Adipocyte (in vitro differentiated cells): ENCODE data around the gene ANKRD61.
A peak's percentile ranks its signal among the peaks of the same experiment; 100 is the strongest.
"Not testable (repeated sequence)": the region's sequence is repeated elsewhere in the genome, so short reads cannot be mapped to it uniquely, and the experiment has no call there.

Experiments used
- DNase-seq: peaks from one replicate; pipeline ENCODE4 v3.0.0-alpha.2; 2015; ENCODE audit warnings: low read depth
- H3K27me3 ChIP-seq: replicated peaks from 2 replicates; pipeline ENCODE4 v1.7.0; 2013; ENCODE audit warnings: mild to moderate bottlenecking, low read length, moderate library complexity; ENCODE audit not compliant: control insufficient read depth, insufficient read depth
- H3K36me3 ChIP-seq: 2 replicates; pipeline ENCODE4 v1.7.0; 2013; ENCODE audit warnings: low read length, mild to moderate bottlenecking, moderate library complexity; ENCODE audit not compliant: control insufficient read depth, insufficient read depth, severe bottlenecking
- H3K4me1 ChIP-seq: 2 replicates; pipeline ENCODE4 v1.7.0; 2013; ENCODE audit warnings: mild to moderate bottlenecking, low read length, moderate library complexity; ENCODE audit not compliant: control insufficient read depth, insufficient read depth
- H3K4me3 ChIP-seq: 2 replicates; pipeline ENCODE4 v1.7.0; 2013; ENCODE audit warnings: mild to moderate bottlenecking, low read length, moderate library complexity
- H3K9ac ChIP-seq: 2 replicates; pipeline ENCODE4 v1.7.0; 2013; ENCODE audit warnings: mild to moderate bottlenecking, low read length, moderate library complexity
- H3K9me3 ChIP-seq: 2 replicates; pipeline ENCODE4 v1.7.0; 2013; ENCODE audit warnings: mild to moderate bottlenecking, low read length, moderate library complexity; ENCODE audit not compliant: control insufficient read depth

Gene ANKRD61

GRCh38 chr7:6030988-6031387, at the start of gene ANKRD61:
TSS of gene ANKRD61 (plus strand) at chr7:6031376. CDS start at chr7:6031376, 0 bp downstream.
- Histone ChIP-seq H3K9ac (no peak within 1 kb of the TSS), H3K4me3 (no peak within 1 kb of the TSS), H3K4me1 (no peaks in the 10 kb centered on the region), H3K36me3 (peaks cover 82% of the 10 kb centered on the region), H3K27me3 (no peaks in the 10 kb centered on the region), H3K9me3 (no peaks in the 10 kb centered on the region)
- no peak for DNase-seq

GRCh38 chr7:5987061-5987460, 44.1 kb upstream of the ANKRD61 start:
- peaks cover 35% of the 10 kb centered on the region for H3K36me3 ChIP-seq
- not testable (repeated sequence) for H3K27me3 ChIP-seq, H3K4me3 ChIP-seq, DNase-seq, H3K9ac ChIP-seq, H3K9me3 ChIP-seq, H3K4me1 ChIP-seq

GRCh38 chr7:5997210-5997808, 33.9 kb upstream of the ANKRD61 start:
- H3K36me3 ChIP-seq, result peaks cover 64% of the 10 kb centered on the region
- no peak overlapping the region for H3K4me3 ChIP-seq
- H3K9ac ChIP-seq, result no peak overlapping the region
- no peaks in the 10 kb centered on the region for H3K27me3 ChIP-seq
- H3K4me1 ChIP-seq, result no peaks in the 10 kb centered on the region
- no peaks in the 10 kb centered on the region for H3K9me3 ChIP-seq
- DNase-seq, result peak; percentile 91

- no peak for DNase-seq
- Histone ChIP-seq H3K9me3 (no peaks in the 10 kb centered on the region), H3K4me3 (no peak overlapping the region), H3K27me3 (no peaks in the 10 kb centered on the region), H3K36me3 (peaks cover 18% of the 10 kb centered on the region), H3K4me1 (peaks cover 33% of the 10 kb centered on the region), H3K9ac (no peak overlapping the region)
These were observed 23.8 kb upstream of the ANKRD61 start for GRCh38 chr7:6007386-6007785.

GRCh38 chr7:6007835-6008590, 23.2 kb upstream of the ANKRD61 start:
- Histone ChIP-seq H3K9ac (peak overlapping the region; percentile 93), H3K4me3 (peak overlapping the region; percentile 93), H3K36me3 (peaks cover 15% of the 10 kb centered on the region), H3K4me1 (peaks cover 38% of the 10 kb centered on the region)
- DNase-seq, H3K27me3 ChIP-seq, H3K9me3 ChIP-seq: not testable (repeated sequence)

- H3K4me3 ChIP-seq, result peak within 1 kb of the TSS; percentile 93
- peak; percentile 99 for DNase-seq
- peaks cover 38% of the 10 kb centered on the region for H3K4me1 ChIP-seq
- H3K27me3 ChIP-seq, result no peaks in the 10 kb centered on the region
- peak within 1 kb of the TSS; percentile 93 for H3K9ac ChIP-seq
- peaks cover 15% of the 10 kb centered on the region for H3K36me3 ChIP-seq
- H3K9me3 ChIP-seq, result no peaks in the 10 kb centered on the region
These were observed 22.2 kb upstream of the ANKRD61 start, which contains the start of the genes AIMP2 and PMS2 for GRCh38 chr7:6008668-6009611. TSS of gene AIMP2 (plus strand) at chr7:6009272. CDS start at chr7:6009364, 92 bp downstream. TSS of gene PMS2 (minus strand) at chr7:6009049. CDS start at chr7:6009019, 30 bp downstream.

- peaks cover 44% of the 10 kb centered on the region for H3K4me1 ChIP-seq
- H3K9me3 ChIP-seq, H3K27me3 ChIP-seq, DNase-seq: not testable (repeated sequence)
- peak overlapping the region; percentile 93 for H3K9ac ChIP-seq
- H3K36me3 ChIP-seq, result peaks cover 21% of the 10 kb centered on the region
- H3K4me3 ChIP-seq, result peak overlapping the region; percentile 93
These were observed 20.8 kb upstream of the ANKRD61 start for GRCh38 chr7:6010370-6010769.

GRCh38 chr7:6011541-6011940, 19.6 kb upstream of the ANKRD61 start:
- peaks cover 54% of the 10 kb centered on the region for H3K4me1 ChIP-seq
- no peak for DNase-seq
- no peaks in the 10 kb centered on the region for H3K27me3 ChIP-seq
- no peaks in the 10 kb centered on the region for H3K9me3 ChIP-seq
- peak overlapping the region; percentile 93 for H3K4me3 ChIP-seq
- peak overlapping the region; percentile 54 for H3K9ac ChIP-seq
- peaks cover 23% of the 10 kb centered on the region for H3K36me3 ChIP-seq

GRCh38 chr7:6012355-6013104, 18.6 kb upstream of the ANKRD61 start:
- peaks cover 32% of the 10 kb centered on the region for H3K36me3 ChIP-seq
- no peak overlapping the region for H3K4me3 ChIP-seq
- H3K9me3 ChIP-seq, result no peaks in the 10 kb centered on the region
- peak; percentile 72 for DNase-seq
- peaks cover 57% of the 10 kb centered on the region for H3K4me1 ChIP-seq
- H3K9ac ChIP-seq, result peak overlapping the region; percentile 54
- H3K27me3 ChIP-seq, result no peaks in the 10 kb centered on the region

- DNase-seq, result peak; percentile 99
- peaks cover 62% of the 10 kb centered on the region for H3K36me3 ChIP-seq
- no peaks in the 10 kb centered on the region for H3K27me3 ChIP-seq
These were observed 15.1 kb upstream of the ANKRD61 start for GRCh38 chr7:6015917-6016652.

More at GRCh38 chr7:6015917-6016652, 15.1 kb upstream of the ANKRD61 start:
- Histone ChIP-seq H3K9me3 (no peaks in the 10 kb centered on the region), H3K4me3 (peak overlapping the region; percentile 64), H3K4me1 (peaks cover 39% of the 10 kb centered on the region), H3K9ac (peak overlapping the region; percentile 84)
